ENCODE results near the gene LNPEP.

- no peak for TF ChIP-seq POLR2A (IDR thresholded peaks at IDR 0.05)
- TF ChIP-seq POLR2AphosphoS5 (IDR thresholded peaks at IDR 0.05; ENCODE audit: insufficient read depth in 1 of 2, low read depth in 1 of 2), result no peak
- TF ChIP-seq CTCF (IDR thresholded peaks at IDR 0.05), result no peak
Measured at GRCh38 chr5:96945144-96945897, 9.4 kb downstream of the LNPEP start.

All from vagina (tissue), 2 donors.